B cell (primary cell): Measurements from ENCODE around the gene VPS33A. TPM values are rescaled to one million over a fixed set of nuclear protein-coding genes. Genes with fewer than 3 reads are reported as not detected.

Source experiments
- ATAC-seq: fragments of 200-7000 bp; cut with Tn5 transposase; one replicate; pipeline ENCODE4 v1.10.0; 2021; ENCODE audit warnings: low read depth, mild to moderate bottlenecking, moderate number of reproducible peaks, moderate library complexity
- CTCF ChIA-PET: fragments of 350-600 bp; sonication (Branson Sonifier 250); formaldehyde crosslinking; loops from one replicate; lab custom pipeline; 2021; ENCODE audit warnings: antibody characterized with exemption, inconsistent platforms; lab: Charles Lee
- POLR2A ChIA-PET: fragments of 350-600 bp; sonication (Branson Sonifier 250); formaldehyde crosslinking; loops from one replicate; lab custom pipeline; 2021; ENCODE audit warnings: antibody characterized with exemption; lab: Charles Lee
- DNase-seq: peaks from one replicate; pipeline ENCODE4 v3.0.0; 2013
- H2AFZ ChIP-seq: 2 replicates; pipeline ENCODE4 v1.6.1; 2012; ENCODE audit warnings: mild to moderate bottlenecking, low read depth, low read length; ENCODE audit not compliant: insufficient read depth, poor library complexity, severe bottlenecking
- H3K27ac ChIP-seq, 2 donors: 1 replicate in 1 of 2; 2 replicates in 1 of 2; pipeline ENCODE4 v1.5.1; 2012 to 2013; ENCODE audit warnings: low read length in 2 of 2, mild to moderate bottlenecking in 2 of 2, moderate library complexity in 1 of 2
- H3K27me3 ChIP-seq, 4 experiments: fragments of 200-600 bp in 1 of 4; sonication (generic) in 1 of 4; replicated peaks in 1 of 4; 1 replicate in 2 of 4; 2 replicates in 2 of 4; pipeline versions ENCODE4 v1.6.1 to v1.7.0; 2013 to 2016; ENCODE audit warnings: low read length in 3 of 4, mild to moderate bottlenecking in 2 of 4, mixed read lengths in 1 of 4, moderate library complexity in 1 of 4; ENCODE audit not compliant: insufficient read depth in 4 of 4, control insufficient read depth in 3 of 4; ENCODE audit errors: control extremely low read depth in 1 of 4
- H3K36me3 ChIP-seq, 2 experiments: replicated peaks in 1 of 2; 1 replicate in 1 of 2; 2 replicates in 1 of 2; pipeline versions ENCODE4 v1.6.1 to v1.7.1; 2013; ENCODE audit warnings: low read length in 1 of 2; ENCODE audit not compliant: insufficient read depth in 2 of 2, control insufficient read depth in 1 of 2; ENCODE audit errors: control extremely low read depth in 1 of 2, extremely low read depth in 1 of 2
- H3K4me1 ChIP-seq, 2 donors: fragments of 200-600 bp in 1 of 2; sonication (generic) in 1 of 2; 1 replicate in 1 of 2; 2 replicates in 1 of 2; pipeline versions ENCODE4 v1.5.1 to v1.6.1; 2013 to 2017; ENCODE audit warnings: low read length in 2 of 2; ENCODE audit not compliant: control insufficient read depth in 2 of 2, insufficient read depth in 2 of 2
- H3K4me2 ChIP-seq: replicated peaks from 2 replicates; pipeline ENCODE3; 2012; ENCODE audit warnings: mild to moderate bottlenecking, low read depth, low read length; ENCODE audit not compliant: poor library complexity, severe bottlenecking
- H3K4me3 ChIP-seq, 5 experiments: fragments of 200-600 bp in 1 of 5; sonication (generic) in 1 of 5; 1 replicate in 3 of 5; 2 replicates in 2 of 5; pipeline versions ENCODE4 v1.5.1 to v1.7.0; 2011 to 2016; ENCODE audit warnings: low read length in 4 of 5, mild to moderate bottlenecking in 4 of 5, low read depth in 2 of 5, control low read depth in 1 of 5, moderate library complexity in 1 of 5; ENCODE audit not compliant: insufficient read depth in 1 of 5; ENCODE audit errors: control extremely low read depth in 1 of 5, extremely low read depth in 1 of 5
- H3K79me2 ChIP-seq: fragments of 200-600 bp; sonication (generic); one replicate; pipeline ENCODE4 v1.6.0; 2016; ENCODE audit warnings: low read length; ENCODE audit not compliant: control insufficient read depth, insufficient read depth
- H3K9ac ChIP-seq: fragments of 200-600 bp; sonication (generic); 2 replicates; pipeline ENCODE4 v1.6.1; 2017; ENCODE audit warnings: mild to moderate bottlenecking, low read length, moderate library complexity
- H3K9me3 ChIP-seq, 3 donors: one replicate each; pipeline versions ENCODE4 v1.6.1 to v1.7.1; 2013; ENCODE audit warnings: low read length in 2 of 3; ENCODE audit not compliant: control insufficient read depth in 2 of 3, insufficient read depth in 1 of 3; ENCODE audit errors: control extremely low read depth in 1 of 3
- H4K20me1 ChIP-seq: 2 replicates; pipeline ENCODE4 v1.6.0; 2012; ENCODE audit warnings: mild to moderate bottlenecking, low read length; ENCODE audit not compliant: insufficient read depth, control insufficient read depth, poor library complexity, severe bottlenecking
- H3K27ac Mint-ChIP-seq: one replicate; pipeline ENCODE4 v1.8.0; 2021; ENCODE audit warnings: mixed read lengths
- H3K27me3 Mint-ChIP-seq: one replicate; pipeline ENCODE4 v1.8.0; 2021; ENCODE audit warnings: mixed read lengths
- H3K4me1 Mint-ChIP-seq: one replicate; pipeline ENCODE4 v1.8.0; 2021; ENCODE audit warnings: mixed read lengths
- H3K4me3 Mint-ChIP-seq: one replicate; pipeline ENCODE4 v1.8.0; 2021; ENCODE audit warnings: mixed read lengths
- H3K9me3 Mint-ChIP-seq: one replicate; pipeline ENCODE4 v1.8.0; 2022; ENCODE audit warnings: mixed read lengths; ENCODE audit not compliant: insufficient read depth
- EZH2 ChIP-seq: IDR thresholded peaks from 2 replicates; pipeline ENCODE4 v1.6.1; 2012; ENCODE audit warnings: borderline replicate concordance, low read depth, mild to moderate bottlenecking, moderate library complexity, low read length; ENCODE audit not compliant: insufficient read depth, poor library complexity, severe bottlenecking
- WGBS: methylation state at CpG from one replicate; pipeline ENCODE4 v1.1.5; 2013; ENCODE audit warnings: missing lambda C conversion rate; ENCODE audit not compliant: insufficient coverage; 5-methylcytosine and 5-hydroxymethylcytosine counted together
- intact Hi-C: fragments of 100-400 bp; cut with micrococcal nuclease; formaldehyde crosslinking; loops from one replicate; pipeline ENCODE4 v1.10.0; 2022
- polyA plus RNA-seq: library from polyadenylated mRNA; depleted of rRNA; stranded (reverse); fragments of >200 nt; gene quantifications from 2 replicates; pipeline ENCODE4 v1.2.3, GENCODE V29; 2012
- total RNA-seq, 2 donors: library from RNA; stranded (reverse); fragments of 120-200 nt in 1 of 2; gene quantifications; 1 replicate in 1 of 2; 2 replicates in 1 of 2; pipeline versions ENCODE4 v1.2.3 to v1.2.4, GENCODE V29; 2013 to 2022
- TF ChIP-seq, protein P1 (sequence below): fragments of 200-600 bp; IDR thresholded peaks from one replicate; pipeline ENCODE4 v1.8.0; 2022; ENCODE audit warnings: antibody characterized with exemption, mild to moderate bottlenecking

Gene VPS33A
- total and polyA plus RNA-seq, 2 donors (not counting 1 experiment from before 2014, with no cell fraction given) = 11.1 to 34.9 TPM

DNA sequence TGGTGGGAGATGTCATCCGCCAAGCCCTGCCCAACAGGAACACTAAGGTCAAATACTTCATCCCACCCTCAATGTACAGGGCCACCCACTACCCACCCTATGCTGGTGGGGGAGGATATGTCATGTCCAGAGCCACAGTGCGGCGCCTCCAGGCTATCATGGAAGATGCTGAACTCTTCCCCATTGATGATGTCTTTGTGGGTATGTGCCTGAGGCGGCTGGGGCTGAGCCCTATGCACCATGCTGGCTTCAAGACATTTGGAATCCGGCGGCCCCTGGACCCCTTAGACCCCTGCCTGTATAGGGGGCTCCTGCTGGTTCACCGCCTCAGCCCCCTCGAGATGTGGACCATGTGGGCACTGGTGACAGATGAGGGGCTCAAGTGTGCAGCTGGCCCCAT, 59.3 kb downstream of the VPS33A start:
- POLR2A ChIA-PET = no interaction called here
- Mint-ChIP-seq H3K27ac (no peak overlapping the region), H3K27me3 (peaks cover 11% of the 10 kb centered on the region), H3K4me1 (peaks cover 12% of the 10 kb centered on the region), H3K9me3 (no peaks in the 10 kb centered on the region), H3K4me3 (no peak overlapping the region)
- no peak overlapping the region for H2AFZ ChIP-seq
- H3K4me3 ChIP-seq = no peak overlapping the region
- intact Hi-C loops = no loop called here
- TF ChIP-seq EZH2 = no peak
- TF ChIP-seq, protein P1, sequence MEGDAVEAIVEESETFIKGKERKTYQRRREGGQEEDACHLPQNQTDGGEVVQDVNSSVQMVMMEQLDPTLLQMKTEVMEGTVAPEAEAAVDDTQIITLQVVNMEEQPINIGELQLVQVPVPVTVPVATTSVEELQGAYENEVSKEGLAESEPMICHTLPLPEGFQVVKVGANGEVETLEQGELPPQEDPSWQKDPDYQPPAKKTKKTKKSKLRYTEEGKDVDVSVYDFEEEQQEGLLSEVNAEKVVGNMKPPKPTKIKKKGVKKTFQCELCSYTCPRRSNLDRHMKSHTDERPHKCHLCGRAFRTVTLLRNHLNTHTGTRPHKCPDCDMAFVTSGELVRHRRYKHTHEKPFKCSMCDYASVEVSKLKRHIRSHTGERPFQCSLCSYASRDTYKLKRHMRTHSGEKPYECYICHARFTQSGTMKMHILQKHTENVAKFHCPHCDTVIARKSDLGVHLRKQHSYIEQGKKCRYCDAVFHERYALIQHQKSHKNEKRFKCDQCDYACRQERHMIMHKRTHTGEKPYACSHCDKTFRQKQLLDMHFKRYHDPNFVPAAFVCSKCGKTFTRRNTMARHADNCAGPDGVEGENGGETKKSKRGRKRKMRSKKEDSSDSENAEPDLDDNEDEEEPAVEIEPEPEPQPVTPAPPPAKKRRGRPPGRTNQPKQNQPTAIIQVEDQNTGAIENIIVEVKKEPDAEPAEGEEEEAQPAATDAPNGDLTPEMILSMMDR = no peak
- no peak overlapping the region for H3K4me2 ChIP-seq
- WGBS = 100% methylated on average over 4 of the region's 8 CpGs
- DNase-seq (no peak), ATAC-seq (no peak)
- peaks cover 0 to 3% (median 0%) of the 10 kb centered on the region in 3 donors for H3K9me3 ChIP-seq
- CTCF ChIA-PET = no interaction called here
- H3K27me3 ChIP-seq = peaks cover 0 to 28% (median 10%) of the 10 kb centered on the region in 4 experiments
- peaks cover 0 to 36% of the 10 kb centered on the region in 2 experiments for H3K36me3 ChIP-seq
- no peak overlapping the region for H3K27ac ChIP-seq
- H3K4me1 ChIP-seq = peaks cover 13 to 14% of the 10 kb centered on the region in 2 donors
- H4K20me1 ChIP-seq = no peaks in the 10 kb centered on the region
- no peak overlapping the region for H3K9ac ChIP-seq
- H3K79me2 ChIP-seq = no peaks in the 10 kb centered on the region

DNA sequence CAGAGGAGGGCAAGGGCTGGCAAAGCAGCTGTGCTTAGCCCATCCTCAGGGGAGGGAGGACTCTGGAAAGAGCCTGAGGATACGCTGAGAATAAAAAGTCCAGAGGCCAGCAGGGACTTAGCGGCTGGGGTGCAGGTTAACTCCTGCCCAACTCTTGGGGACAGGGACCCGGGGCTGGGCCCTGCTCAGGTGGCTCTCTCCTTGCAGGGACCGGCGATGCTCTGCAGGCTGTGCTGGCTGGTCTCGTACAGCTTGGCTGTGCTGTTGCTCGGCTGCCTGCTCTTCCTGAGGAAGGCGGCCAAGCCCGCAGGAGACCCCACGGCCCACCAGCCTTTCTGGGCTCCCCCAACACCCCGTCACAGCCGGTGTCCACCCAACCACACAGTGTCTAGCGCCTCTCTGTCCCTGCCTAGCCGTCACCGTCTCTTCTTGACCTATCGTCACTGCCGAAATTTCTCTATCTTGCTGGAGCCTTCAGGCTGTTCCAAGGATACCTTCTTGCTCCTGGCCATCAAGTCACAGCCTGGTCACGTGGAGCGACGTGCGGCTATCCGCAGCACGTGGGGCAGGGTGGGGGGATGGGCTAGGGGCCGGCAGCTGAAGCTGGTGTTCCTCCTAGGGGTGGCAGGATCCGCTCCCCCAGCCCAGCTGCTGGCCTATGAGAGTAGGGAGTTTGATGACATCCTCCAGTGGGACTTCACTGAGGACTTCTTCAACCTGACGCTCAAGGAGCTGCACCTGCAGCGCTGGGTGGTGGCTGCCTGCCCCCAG, 60.0 kb downstream of the VPS33A start:
- H3K4me3 Mint-ChIP-seq = no peak overlapping the region
- Histone ChIP-seq H3K27ac (no peak overlapping the region), H3K9me3 (peaks cover 0 to 8% (median 0%) of the 10 kb centered on the region in 3 donors), H2AFZ (no peak overlapping the region), H4K20me1 (no peaks in the 10 kb centered on the region), H3K27me3 (peaks cover 0 to 34% (median 14%) of the 10 kb centered on the region in 4 experiments), H3K9ac (no peak overlapping the region), H3K4me1 (peaks cover 13 to 14% of the 10 kb centered on the region in 2 donors), H3K36me3 (peaks cover 0 to 31% of the 10 kb centered on the region in 2 experiments), H3K4me3 (no peak overlapping the region), H3K4me2 (no peak overlapping the region), H3K79me2 (no peaks in the 10 kb centered on the region)
- ChIA-PET POLR2A (no interaction called here), CTCF (no interaction called here)
- intact Hi-C loops = no loop called here
- H3K27me3 Mint-ChIP-seq = peaks cover 16% of the 10 kb centered on the region
- whole genome bisulfite sequencing = 88% methylated on average over 26 of the region's 27 CpGs
- H3K27ac Mint-ChIP-seq = no peak overlapping the region
- DNase-seq = no peak
- no peak for TF ChIP-seq EZH2
- TF ChIP-seq, protein P1 = no peak
- peaks cover 12% of the 10 kb centered on the region for H3K4me1 Mint-ChIP-seq
- no peak for ATAC-seq
- H3K9me3 Mint-ChIP-seq = no peaks in the 10 kb centered on the region
